AG04449 (cell line): Measurements from ENCODE around the gene MESD.

Experiments used
- CTCF ChIA-PET: fragments of 350-600 bp; formaldehyde crosslinking; extraction: SDS; loops from one replicate; lab custom pipeline; 2021; ENCODE audit warnings: antibody characterized with exemption; lab: Yijun Ruan, JAX
- POLR2A ChIA-PET: fragments of 400-600, 350-600 bp; formaldehyde crosslinking; extraction: SDS; loops from one replicate; lab custom pipeline; 2020; ENCODE audit warnings: antibody characterized with exemption, inconsistent platforms; lab: Yijun Ruan, JAX
- DNase-seq: peaks from one replicate; pipeline ENCODE4 v3.0.0-alpha.2; 2010; ENCODE audit warnings: low read depth, low spot score
- H3K4me3 ChIP-seq: 2 replicates; pipeline ENCODE4 v1.5.1; 2011; ENCODE audit warnings: low read depth, mild to moderate bottlenecking, control low read depth, low read length
- CTCF ChIP-seq: IDR thresholded peaks from one replicate; pipeline ENCODE4 v1.5.1; 2011; ENCODE audit warnings: mild to moderate bottlenecking, moderate library complexity, low read length, control low read depth, inconsistent platforms; ENCODE audit not compliant: insufficient read depth; ENCODE audit errors: missing control alignments

Gene MESD

GRCh38 chr15:80991421-80991820 is 1.8 kb upstream of the MESD start:
- CTCF ChIA-PET, result interaction anchor here (1.0 to 3.3 kb wide), 6 partner anchors 10 to 536 kb away, joined by 3 to 21 read pairs (median 4); no protein-coding TSS in a partner anchor
- no peak overlapping the region for H3K4me3 ChIP-seq
- no peak for DNase-seq
- POLR2A ChIA-PET, result interaction anchor here (1.9 kb wide), 1 partner anchor 9 kb away, joined by 9 read pairs; the partner anchor contains the start of gene TLNRD1
- TF ChIP-seq CTCF, result no peak

GRCh38 chr15:80990955-80991354 is 1.3 kb upstream of the MESD start:
- POLR2A ChIA-PET, result interaction anchor here (0.7 to 1.9 kb wide), 2 partner anchors 10 to 657 kb away, joined by 4 to 9 read pairs; partner anchors contain the start of gene TLNRD1
- H3K4me3 ChIP-seq, result no peak overlapping the region
- CTCF ChIA-PET, result interaction anchor here (0.7 to 3.3 kb wide), 7 partner anchors 9 to 535 kb away, joined by 3 to 21 read pairs (median 4); no protein-coding TSS in a partner anchor
- DNase-seq, result no peak
- no peak for TF ChIP-seq CTCF

GRCh38 chr15:80989081-80989517 is 520 bp downstream of the MESD start:
- peak overlapping the region; percentile 90 for H3K4me3 ChIP-seq
- CTCF ChIA-PET, result interaction anchor here (1.9 to 5.6 kb wide), 3 partner anchors 9 to 277 kb away, joined by 5 to 34 read pairs (median 9); no protein-coding TSS in a partner anchor
- DNase-seq, result no peak
- POLR2A ChIA-PET, result no interaction called here
- no peak for TF ChIP-seq CTCF

- POLR2A ChIA-PET, result no interaction called here
- no peak for DNase-seq
Measured at GRCh38 chr15:80988148-80988796, 1.3 kb downstream of the MESD start.

DNA sequence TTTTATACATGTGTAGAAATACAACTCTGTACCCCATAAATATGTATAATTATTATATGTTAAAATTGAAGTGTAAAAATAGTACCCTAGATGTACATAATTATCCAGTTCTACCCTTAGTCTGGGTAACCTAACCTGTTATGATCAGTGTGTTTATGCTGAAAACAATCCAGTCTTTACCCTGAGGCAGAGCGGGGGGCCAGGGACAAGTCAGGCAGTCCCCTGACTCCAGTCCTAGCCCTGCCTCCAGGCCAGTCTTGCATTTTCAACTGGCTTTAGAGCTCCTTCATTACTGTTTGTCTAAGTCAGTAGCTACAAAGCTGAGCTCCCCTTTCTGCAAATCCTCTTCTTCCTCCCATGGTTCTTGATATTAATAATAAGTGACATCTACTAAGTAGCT is 3.1 kb downstream of the MESD start:
- no peak overlapping the region for H3K4me3 ChIP-seq
- no peak for DNase-seq
- ChIA-PET POLR2A (no interaction called here), CTCF (interaction anchor here (1.5 to 5.6 kb wide), 5 partner anchors 9 to 282 kb away, joined by 3 to 34 read pairs (median 10); no protein-coding TSS in a partner anchor)
- TF ChIP-seq CTCF, result no peak

More at GRCh38 chr15:80988148-80988796, 1.3 kb downstream of the MESD start:
- CTCF ChIA-PET, result interaction anchor here (0.9 to 5.6 kb wide), 5 partner anchors 8 to 278 kb away, joined by 3 to 34 read pairs (median 9); no protein-coding TSS in a partner anchor
- peak overlapping the region; percentile 90 for H3K4me3 ChIP-seq
- TF ChIP-seq CTCF, result no peak

DNA sequence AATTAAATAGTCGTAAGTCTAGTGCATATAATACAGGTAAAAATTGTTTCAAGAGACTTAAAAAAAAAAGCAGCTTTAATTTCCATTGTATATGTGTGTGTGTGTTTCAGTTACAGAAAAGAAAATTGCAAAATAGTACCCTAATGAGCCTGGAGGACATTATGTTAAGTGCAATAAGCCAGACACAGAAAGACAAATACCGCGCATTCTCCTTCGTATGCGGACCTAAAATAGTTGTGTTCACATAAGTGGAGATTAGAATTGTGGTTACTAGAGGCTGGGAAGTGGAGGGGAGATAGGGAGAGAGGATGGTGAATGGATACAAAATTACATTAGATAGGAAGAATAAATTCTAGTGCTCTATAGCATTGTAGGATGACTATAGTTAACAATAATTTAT is 3.6 kb downstream of the MESD start:
- no peak for TF ChIP-seq CTCF
- ChIA-PET CTCF (interaction anchor here (1.5 to 5.6 kb wide), 5 partner anchors 9 to 282 kb away, joined by 3 to 34 read pairs (median 10); no protein-coding TSS in a partner anchor), POLR2A (no interaction called here)
- H3K4me3 ChIP-seq, result no peak overlapping the region
- DNase-seq, result no peak
